Activated T-cell treated with anti-CD3 and anti-CD28 coated beads, Interleukin-2, amount 50 U/mL, for 4 hours (primary cell): ENCODE results near the gene SPACDR. TPM values are rescaled to one million over a fixed set of nuclear protein-coding genes. Genes with fewer than 3 reads are reported as not detected.
A peak's percentile ranks its signal among the peaks of the same experiment; 100 is the strongest.

Source experiments
- ATAC-seq, 2 donors: fragments of 200-7000 bp; cut with Tn5 transposase; one replicate each; pipeline ENCODE4 v1.10.0; 2021
- DNase-seq: peaks from one replicate; pipeline ENCODE4 v3.0.0-alpha.2; 2020
- H3K27me3 Mint-ChIP-seq: one replicate; pipeline ENCODE4 v1.8.0; 2021; ENCODE audit warnings: low read depth, mixed read lengths
- H3K36me3 Mint-ChIP-seq: one replicate; pipeline ENCODE4 v1.8.0; 2022; ENCODE audit warnings: mixed read lengths; ENCODE audit not compliant: insufficient read depth
- H3K4me1 Mint-ChIP-seq: one replicate; pipeline ENCODE4 v1.8.0; 2021; ENCODE audit warnings: low read depth, mixed read lengths
- H3K4me3 Mint-ChIP-seq: one replicate; pipeline ENCODE4 v1.8.0; 2021; ENCODE audit warnings: mild to moderate bottlenecking, moderate library complexity, mixed read lengths
- H3K9me3 Mint-ChIP-seq: one replicate; pipeline ENCODE4 v1.8.0; 2021; ENCODE audit warnings: mixed read lengths
- total RNA-seq, 3 donors: library from RNA; stranded (reverse); gene quantifications; one replicate each; pipeline ENCODE4 v1.2.1, GENCODE V29; 2021

Gene SPACDR
- total RNA-seq, 3 donors from 2014 or later = 0.26 to 0.46 (median 0.41) TPM

DNA sequence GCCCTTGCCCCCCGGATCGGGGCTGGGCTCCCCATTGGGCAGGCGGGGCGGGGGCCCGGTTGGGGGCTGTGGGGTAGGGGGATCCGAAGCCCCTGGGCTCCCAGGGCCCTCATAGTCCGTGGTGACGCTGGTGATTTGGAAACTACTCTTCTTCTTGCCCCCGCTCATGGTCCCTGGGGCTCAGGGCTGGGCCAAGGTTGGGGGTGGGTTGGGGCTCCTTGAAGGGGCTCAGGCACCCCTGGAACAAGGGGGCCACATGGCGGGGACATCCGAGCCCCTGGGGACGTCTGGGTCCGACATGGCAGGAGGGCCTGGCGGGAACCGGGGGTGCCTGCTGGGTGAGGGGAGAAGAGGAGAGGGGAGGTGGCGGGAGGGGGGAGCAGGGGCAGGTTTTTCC, 13.8 kb upstream of the SPACDR start:
- H3K4me1 Mint-ChIP-seq = peaks cover 46% of the 10 kb centered on the region
- H3K4me3 Mint-ChIP-seq = peak overlapping the region; percentile 92
- no peak for ATAC-seq
- no peaks in the 10 kb centered on the region for H3K9me3 Mint-ChIP-seq
- peaks cover 3% of the 10 kb centered on the region for H3K36me3 Mint-ChIP-seq
- no peak for DNase-seq
- H3K27me3 Mint-ChIP-seq = no peaks in the 10 kb centered on the region

DNA sequence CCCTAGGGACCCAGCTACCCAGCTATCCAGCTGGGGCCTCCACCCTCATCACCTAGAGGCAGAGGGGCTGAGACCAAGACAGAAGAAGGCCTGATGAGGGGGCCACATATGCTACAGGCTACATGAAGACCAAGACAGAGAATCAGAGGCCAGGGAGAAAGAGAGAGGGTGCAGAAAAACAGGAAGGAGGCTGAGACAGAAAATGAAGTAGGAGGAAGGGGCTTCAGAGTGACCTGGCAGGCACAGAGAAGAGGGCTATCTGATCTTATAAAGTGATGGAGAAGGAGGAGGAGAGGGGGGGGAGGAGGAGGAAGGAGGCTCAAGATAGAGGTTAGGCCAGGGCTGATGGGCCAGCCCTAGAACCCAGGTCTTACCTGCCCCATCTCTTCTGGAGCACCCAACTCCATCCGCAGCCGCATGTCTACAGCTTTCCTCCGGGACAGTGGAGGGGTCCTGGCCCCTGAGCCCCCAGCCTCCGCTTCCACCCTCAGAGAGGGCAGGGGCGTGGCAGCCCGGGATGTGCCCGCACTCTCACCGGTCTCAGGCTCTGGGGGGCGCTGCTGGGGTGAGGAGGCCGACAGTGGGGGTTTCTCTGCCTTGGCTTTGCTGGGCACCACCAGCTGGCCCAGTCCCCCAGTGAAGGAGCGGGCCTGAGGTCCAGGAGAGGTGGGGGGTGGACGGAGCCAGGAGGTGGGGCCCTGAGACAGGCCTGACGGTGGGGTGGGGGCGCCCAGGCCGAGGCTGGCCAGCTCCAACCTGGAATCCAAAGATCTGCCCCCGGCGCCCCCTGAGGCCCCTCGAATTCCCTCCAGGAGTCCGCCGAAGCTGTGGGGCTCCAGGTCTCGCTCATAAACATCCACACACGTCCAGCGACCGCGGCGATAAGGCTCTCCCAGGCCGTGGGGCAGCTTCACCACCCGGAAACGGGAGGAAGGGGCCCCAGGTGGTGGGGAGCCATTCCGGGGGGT, 13.1 kb upstream of the SPACDR start:
- no peak for ATAC-seq
- no peak for DNase-seq
- Mint-ChIP-seq H3K9me3 (no peaks in the 10 kb centered on the region), H3K27me3 (no peaks in the 10 kb centered on the region), H3K4me3 (peak overlapping the region; percentile 82), H3K36me3 (peaks cover 3% of the 10 kb centered on the region), H3K4me1 (peaks cover 41% of the 10 kb centered on the region)

DNA sequence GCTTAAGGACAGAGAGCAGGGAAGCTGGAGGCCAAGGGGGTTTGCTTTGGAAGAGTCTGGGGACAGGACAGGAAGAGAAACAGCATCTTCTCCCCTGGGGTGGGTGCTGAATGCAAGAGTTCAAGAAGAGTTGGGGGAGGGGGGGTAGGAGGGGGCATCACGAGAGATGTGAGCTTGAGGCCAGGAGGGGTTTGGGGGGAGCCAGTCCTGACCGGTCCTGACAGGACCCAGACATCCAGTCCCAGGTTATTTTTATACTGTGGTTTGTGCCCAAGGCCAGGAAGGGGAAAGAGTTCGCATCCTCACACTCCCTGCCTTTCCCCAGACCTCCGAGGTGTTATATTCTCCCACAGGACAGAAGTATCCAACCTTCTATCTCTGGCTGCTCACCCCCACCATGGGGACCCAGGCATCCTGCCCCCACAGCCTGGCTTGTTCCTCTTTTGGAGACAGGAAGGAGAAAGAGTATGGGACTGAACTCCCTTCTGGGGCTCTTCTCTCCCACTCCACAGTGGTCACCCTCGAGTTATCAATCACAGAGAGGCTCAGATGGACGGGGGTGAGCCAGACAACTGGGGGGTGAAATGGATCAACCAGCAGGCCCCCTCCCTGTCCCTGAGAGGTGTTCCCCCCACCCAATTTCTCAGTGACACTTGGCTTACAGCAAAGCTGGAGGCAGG, 12.2 kb upstream of the SPACDR start:
- ATAC-seq (no peak), DNase-seq (no peak)
- Mint-ChIP-seq H3K4me1 (peaks cover 40% of the 10 kb centered on the region), H3K36me3 (peaks cover 4% of the 10 kb centered on the region), H3K9me3 (no peaks in the 10 kb centered on the region), H3K27me3 (no peaks in the 10 kb centered on the region), H3K4me3 (peak overlapping the region; percentile 82)

DNA sequence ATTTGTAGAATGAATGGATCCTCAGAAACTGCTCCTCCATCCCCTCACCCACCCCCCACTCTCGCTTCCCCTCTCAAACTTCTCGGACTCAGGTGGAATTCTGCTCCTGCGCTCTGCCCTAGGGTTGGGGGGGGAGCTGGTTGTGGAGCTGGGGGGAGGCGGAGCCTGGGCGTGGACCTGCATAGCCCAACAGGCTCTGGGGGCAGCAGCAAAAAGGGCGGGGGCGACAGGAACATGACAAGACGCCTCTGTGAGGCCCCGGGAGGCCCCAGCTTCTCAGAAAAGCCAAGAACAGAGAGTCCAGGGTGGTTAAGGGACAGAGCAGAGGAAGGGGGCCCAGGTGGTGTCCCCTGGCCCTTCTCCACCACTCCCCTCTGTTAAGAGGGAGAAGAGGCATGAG, 11.5 kb upstream of the SPACDR start:
- Mint-ChIP-seq H3K4me1 (peaks cover 40% of the 10 kb centered on the region), H3K9me3 (no peaks in the 10 kb centered on the region), H3K27me3 (no peaks in the 10 kb centered on the region), H3K36me3 (peaks cover 7% of the 10 kb centered on the region), H3K4me3 (peak overlapping the region; percentile 82)
- ATAC-seq (no peak), DNase-seq (no peak)

GRCh38 chr7:100472854-100473499, 8.9 kb upstream of the SPACDR start:
- no peak overlapping the region for H3K4me3 Mint-ChIP-seq
- ATAC-seq (no peak), DNase-seq (no peak)
- peaks cover 43% of the 10 kb centered on the region for H3K4me1 Mint-ChIP-seq
- H3K27me3 Mint-ChIP-seq = no peaks in the 10 kb centered on the region
- peaks cover 8% of the 10 kb centered on the region for H3K36me3 Mint-ChIP-seq
- no peaks in the 10 kb centered on the region for H3K9me3 Mint-ChIP-seq

GRCh38 chr7:100472121-100472851, 8.2 kb upstream of the SPACDR start:
- peaks cover 43% of the 10 kb centered on the region for H3K4me1 Mint-ChIP-seq
- ATAC-seq (no peak), DNase-seq (no peak)
- no peaks in the 10 kb centered on the region for H3K27me3 Mint-ChIP-seq
- H3K9me3 Mint-ChIP-seq = no peaks in the 10 kb centered on the region
- H3K4me3 Mint-ChIP-seq = no peak overlapping the region
- H3K36me3 Mint-ChIP-seq = peaks cover 8% of the 10 kb centered on the region

DNA sequence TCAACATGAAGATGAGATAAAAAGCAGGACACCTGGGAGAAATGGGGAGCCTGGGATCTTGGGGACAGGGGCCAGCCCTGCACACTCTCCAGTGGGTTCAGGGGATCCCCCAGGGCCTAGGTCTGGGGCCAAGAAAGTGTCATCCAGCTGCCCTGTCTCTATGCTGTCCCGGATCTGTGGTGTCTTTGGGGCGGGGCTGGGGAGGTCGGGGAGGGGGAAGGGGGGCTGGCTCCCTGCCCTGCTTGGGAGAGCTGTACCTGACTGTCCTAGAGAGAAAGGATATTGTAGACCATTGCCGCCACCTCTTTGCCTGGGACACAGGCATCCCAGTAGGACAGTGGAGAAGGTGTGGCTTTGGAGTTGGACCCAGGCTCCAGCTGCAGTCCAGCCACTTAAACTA, 7.0 kb upstream of the SPACDR start:
- ATAC-seq = no peak
- peaks cover 8% of the 10 kb centered on the region for H3K36me3 Mint-ChIP-seq
- DNase-seq = no peak
- H3K9me3 Mint-ChIP-seq = no peaks in the 10 kb centered on the region
- no peak overlapping the region for H3K4me3 Mint-ChIP-seq
- H3K27me3 Mint-ChIP-seq = no peaks in the 10 kb centered on the region
- peaks cover 31% of the 10 kb centered on the region for H3K4me1 Mint-ChIP-seq

- Mint-ChIP-seq H3K4me1 (peaks cover 20% of the 10 kb centered on the region), H3K27me3 (no peaks in the 10 kb centered on the region), H3K9me3 (no peaks in the 10 kb centered on the region), H3K36me3 (peaks cover 8% of the 10 kb centered on the region), H3K4me3 (no peak overlapping the region)
- ATAC-seq (peak; percentile 87 to 94), DNase-seq (peak; percentile 86)
Measured at GRCh38 chr7:100469227-100470044, 5.4 kb upstream of the SPACDR start.

DNA sequence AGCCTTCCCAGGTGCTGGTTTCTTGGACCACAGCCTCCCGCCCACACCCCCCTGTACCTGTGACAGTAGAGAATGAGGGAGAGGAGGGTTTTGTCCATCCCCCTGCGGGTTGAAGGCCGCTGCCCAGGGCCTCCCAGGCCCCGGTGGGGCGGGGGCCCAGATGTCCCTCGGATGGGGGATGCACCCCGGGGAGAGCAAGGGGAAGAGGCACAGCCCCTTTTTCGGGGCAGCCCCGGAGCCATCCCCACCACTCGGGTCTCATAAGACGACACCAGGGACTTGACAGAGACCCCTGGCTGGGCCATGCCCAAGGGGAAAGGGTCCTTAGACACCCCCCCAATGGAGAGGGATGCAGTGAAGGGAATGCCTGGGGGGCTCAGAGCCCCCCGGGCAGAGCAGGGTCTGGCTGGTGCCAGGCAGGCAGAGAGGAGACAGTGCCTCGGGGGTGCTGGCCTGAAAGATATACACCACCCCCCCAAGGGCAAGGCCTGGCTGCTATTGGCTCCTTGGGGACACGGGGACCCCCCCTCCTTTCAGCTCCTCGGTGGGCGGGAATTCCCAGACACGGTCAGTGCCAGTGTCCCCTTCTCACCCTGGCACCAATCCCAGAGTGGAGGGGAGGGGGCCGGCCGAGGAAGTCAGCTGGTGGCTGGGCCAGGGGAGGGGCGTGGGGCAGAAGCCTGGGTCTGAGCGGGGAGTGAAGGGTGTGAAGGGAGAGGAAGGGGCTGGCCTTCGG, 3.7 kb upstream of the SPACDR start:
- H3K4me1 Mint-ChIP-seq = peaks cover 9% of the 10 kb centered on the region
- no peaks in the 10 kb centered on the region for H3K9me3 Mint-ChIP-seq
- peaks cover 7% of the 10 kb centered on the region for H3K36me3 Mint-ChIP-seq
- DNase-seq = no peak
- H3K27me3 Mint-ChIP-seq = no peaks in the 10 kb centered on the region
- no peak overlapping the region for H3K4me3 Mint-ChIP-seq
- no peak for ATAC-seq

- Mint-ChIP-seq H3K27me3 (no peaks in the 10 kb centered on the region), H3K4me3 (no peak overlapping the region), H3K4me1 (peaks cover 8% of the 10 kb centered on the region), H3K36me3 (peaks cover 7% of the 10 kb centered on the region), H3K9me3 (no peaks in the 10 kb centered on the region)
- DNase-seq (no peak), ATAC-seq (no peak)
Measured at GRCh38 chr7:100466653-100467605, 2.9 kb upstream of the SPACDR start.

DNA sequence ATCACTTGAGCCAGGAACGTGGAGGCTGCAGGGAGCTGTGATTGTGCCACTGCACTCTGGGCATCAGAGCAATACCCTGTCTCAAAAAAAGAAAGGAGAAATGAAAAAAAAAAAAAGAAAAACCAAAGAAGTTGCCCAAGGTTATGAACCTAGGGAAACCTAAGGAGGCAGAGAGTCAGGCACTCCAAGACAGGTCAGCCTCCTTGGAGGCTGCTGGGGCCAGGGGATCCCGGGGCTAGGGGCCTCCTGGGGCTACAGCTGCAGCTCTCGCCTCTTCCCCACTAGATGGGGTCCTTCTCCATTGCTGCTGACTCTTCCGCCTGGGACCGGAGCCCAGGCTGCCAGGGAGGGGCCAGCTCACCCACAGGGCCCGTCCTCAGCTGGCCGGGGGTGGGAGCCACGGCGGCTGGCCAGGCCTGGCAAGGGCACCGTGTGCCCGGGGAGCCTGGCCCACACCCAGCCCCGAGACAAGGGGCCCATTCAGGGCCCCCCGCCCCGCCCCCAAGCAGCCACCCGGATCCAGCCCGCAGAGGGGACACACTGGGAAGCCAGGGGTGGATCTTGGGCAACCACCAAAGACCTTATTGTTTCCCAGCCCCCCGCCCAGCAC, 1.7 kb upstream of the SPACDR start:
- ATAC-seq (no peak), DNase-seq (no peak)
- no peaks in the 10 kb centered on the region for H3K27me3 Mint-ChIP-seq
- H3K4me1 Mint-ChIP-seq = peaks cover 6% of the 10 kb centered on the region
- no peak overlapping the region for H3K4me3 Mint-ChIP-seq
- no peaks in the 10 kb centered on the region for H3K9me3 Mint-ChIP-seq
- peaks cover 5% of the 10 kb centered on the region for H3K36me3 Mint-ChIP-seq

- H3K27me3 Mint-ChIP-seq = no peaks in the 10 kb centered on the region
- DNase-seq = no peak
- no peak overlapping the region for H3K4me3 Mint-ChIP-seq
- peaks cover 2% of the 10 kb centered on the region for H3K36me3 Mint-ChIP-seq
- ATAC-seq = no peak
- H3K4me1 Mint-ChIP-seq = peaks cover 6% of the 10 kb centered on the region
- H3K9me3 Mint-ChIP-seq = no peaks in the 10 kb centered on the region
Measured at GRCh38 chr7:100465299-100465698, 1.2 kb upstream of the SPACDR start.
